GM10847 (cell line): Measurements from ENCODE around the gene PPM1L.

ENCODE experiments used
- POLR2A ChIP-seq: IDR thresholded peaks from 2 replicates; pipeline ENCODE4 v1.6.1; 2011; ENCODE audit not compliant: insufficient read length; ENCODE audit errors: extremely low read depth

The PPM1L gene

GRCh38 chr3:161014843-161015749 is 259.1 kb downstream of the PPM1L start:
- TF ChIP-seq POLR2A = no peak

- no peak for TF ChIP-seq POLR2A
These were observed 260.6 kb downstream of the PPM1L start for GRCh38 chr3:161016417-161017313.

DNA sequence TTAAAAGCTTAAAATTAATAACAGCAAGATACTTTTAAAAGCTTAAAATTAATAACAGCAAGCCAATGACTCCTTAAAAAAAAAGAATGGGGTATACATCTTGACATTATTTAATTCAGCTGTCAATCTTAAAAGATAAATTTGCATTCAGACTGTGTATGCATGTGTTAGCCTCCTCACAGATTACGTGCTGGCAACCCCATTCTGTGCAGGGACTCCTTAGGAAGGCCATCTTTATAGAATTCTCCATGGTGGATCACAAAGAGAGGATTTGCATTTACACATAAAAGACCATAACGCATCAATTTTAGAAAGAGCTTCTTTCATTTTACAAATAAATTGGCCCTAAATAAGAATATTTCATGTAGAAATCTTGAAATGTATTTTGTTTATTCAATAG is 261.9 kb downstream of the PPM1L start:
- TF ChIP-seq POLR2A = no peak

- no peak for TF ChIP-seq POLR2A
These were observed 264.2 kb downstream of the PPM1L start for GRCh38 chr3:161020256-161020655.

DNA sequence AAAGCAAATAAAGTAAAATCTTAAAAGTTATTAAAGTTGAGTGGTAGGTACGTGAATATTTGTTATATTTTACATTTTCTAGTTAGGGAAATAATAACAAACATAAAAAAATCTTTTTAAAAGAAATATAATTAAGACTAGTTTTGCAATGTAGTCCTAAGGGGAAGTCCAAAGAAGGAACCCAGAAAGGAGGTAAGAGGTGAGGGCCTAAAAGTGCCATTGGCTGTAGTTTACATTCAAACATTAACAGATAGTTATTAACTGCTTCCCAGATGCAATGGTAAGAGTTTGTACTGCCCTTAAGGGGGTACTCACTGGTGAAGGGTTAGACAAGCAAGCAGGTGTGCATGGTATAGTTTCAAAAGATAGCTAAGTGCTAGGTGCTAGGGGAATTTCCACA is 269.9 kb downstream of the PPM1L start:
- no peak for TF ChIP-seq POLR2A

GRCh38 chr3:161026612-161027510 is 270.8 kb downstream of the PPM1L start:
- no peak for TF ChIP-seq POLR2A

- no peak for TF ChIP-seq POLR2A
These were observed 272.6 kb downstream of the PPM1L start for GRCh38 chr3:161028555-161029153.

DNA sequence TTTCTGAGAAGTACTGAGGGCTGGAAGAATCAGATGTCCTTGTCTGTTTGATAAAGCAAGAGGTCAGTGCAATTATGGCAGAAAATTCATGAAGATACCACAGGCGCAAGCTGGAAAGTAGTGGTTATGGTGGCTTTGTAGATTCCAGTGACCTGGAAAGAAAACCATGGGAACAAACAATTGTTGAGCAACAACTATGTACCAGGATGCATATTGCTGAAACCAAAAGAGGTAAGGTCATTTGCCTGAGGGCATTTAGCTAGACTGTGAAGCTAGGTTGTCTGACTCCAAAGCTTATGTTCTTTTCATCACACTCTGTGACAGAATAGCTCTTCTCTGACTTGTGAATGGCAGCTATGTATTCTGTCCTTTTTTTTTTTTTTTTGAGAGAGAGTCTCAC is 275.1 kb downstream of the PPM1L start:
- no peak for TF ChIP-seq POLR2A

DNA sequence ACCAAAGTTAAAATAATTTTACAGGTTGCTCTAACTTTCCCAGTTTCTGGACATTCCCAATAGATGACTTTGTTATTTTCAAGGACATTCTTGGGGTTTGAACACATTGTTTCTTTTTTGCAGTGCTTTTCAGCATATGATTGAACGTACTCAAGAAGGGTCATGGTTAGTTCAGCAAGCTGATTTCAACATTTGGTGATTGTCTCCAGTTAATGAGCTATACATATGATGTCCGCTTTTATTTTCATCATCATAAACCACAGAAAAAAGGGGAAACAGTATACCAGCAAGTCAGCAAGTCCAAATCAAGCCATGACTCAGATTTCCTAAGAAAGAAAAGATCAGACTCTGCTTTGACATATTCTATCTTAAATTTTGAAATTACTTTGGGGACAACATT is 279.7 kb downstream of the PPM1L start:
- no peak for TF ChIP-seq POLR2A

GRCh38 chr3:161038725-161039124 is 282.7 kb downstream of the PPM1L start:
- no peak for TF ChIP-seq POLR2A

- no peak for TF ChIP-seq POLR2A
These were observed 286.0 kb downstream of the PPM1L start for GRCh38 chr3:161042023-161042501.

GRCh38 chr3:161043336-161044035 is 287.5 kb downstream of the PPM1L start:
- TF ChIP-seq POLR2A = no peak

GRCh38 chr3:161049683-161050248 is 293.7 kb downstream of the PPM1L start:
- TF ChIP-seq POLR2A = no peak
